GM12875 (cell line): ENCODE data around the gene SH3PXD2B.
"Not testable (repeated sequence)": the region's sequence is repeated elsewhere in the genome, so short reads cannot be mapped to it uniquely, and the experiment has no call there.

Source experiments
- H3K4me3 ChIP-seq: one replicate; pipeline ENCODE4 v1.5.1; 2011; ENCODE audit warnings: low read depth, low read length, control low read depth
- TF ChIP-seq, protein P1 (sequence below): IDR thresholded peaks from 2 replicates; pipeline ENCODE4 v1.5.1; 2011; ENCODE audit warnings: low read depth, mild to moderate bottlenecking, control low read depth, inconsistent platforms, low read length, moderate library complexity, borderline replicate concordance; ENCODE audit not compliant: insufficient read depth

SH3PXD2B gene

DNA sequence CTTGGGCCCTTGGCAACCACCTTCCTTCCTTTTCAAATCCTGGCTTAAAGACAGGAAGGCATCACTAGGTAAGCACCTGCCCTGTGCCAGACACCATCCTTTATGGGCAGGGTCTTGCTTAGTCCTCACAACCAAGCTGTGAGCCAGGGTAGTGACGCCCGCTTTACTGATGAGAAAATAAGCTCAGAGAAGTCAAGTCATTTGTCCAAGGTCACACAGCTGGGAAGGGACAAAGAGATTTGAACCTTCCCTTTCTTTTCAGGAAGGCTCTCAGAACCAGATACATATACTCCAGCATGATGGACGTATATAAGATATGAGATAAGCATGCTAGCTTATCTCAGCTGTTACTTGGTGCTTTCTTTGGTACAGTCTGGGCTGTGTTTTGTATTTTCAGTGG is 76.9 kb downstream of the SH3PXD2B start:
- no peak overlapping the region for H3K4me3 ChIP-seq
- TF ChIP-seq, protein P1, sequence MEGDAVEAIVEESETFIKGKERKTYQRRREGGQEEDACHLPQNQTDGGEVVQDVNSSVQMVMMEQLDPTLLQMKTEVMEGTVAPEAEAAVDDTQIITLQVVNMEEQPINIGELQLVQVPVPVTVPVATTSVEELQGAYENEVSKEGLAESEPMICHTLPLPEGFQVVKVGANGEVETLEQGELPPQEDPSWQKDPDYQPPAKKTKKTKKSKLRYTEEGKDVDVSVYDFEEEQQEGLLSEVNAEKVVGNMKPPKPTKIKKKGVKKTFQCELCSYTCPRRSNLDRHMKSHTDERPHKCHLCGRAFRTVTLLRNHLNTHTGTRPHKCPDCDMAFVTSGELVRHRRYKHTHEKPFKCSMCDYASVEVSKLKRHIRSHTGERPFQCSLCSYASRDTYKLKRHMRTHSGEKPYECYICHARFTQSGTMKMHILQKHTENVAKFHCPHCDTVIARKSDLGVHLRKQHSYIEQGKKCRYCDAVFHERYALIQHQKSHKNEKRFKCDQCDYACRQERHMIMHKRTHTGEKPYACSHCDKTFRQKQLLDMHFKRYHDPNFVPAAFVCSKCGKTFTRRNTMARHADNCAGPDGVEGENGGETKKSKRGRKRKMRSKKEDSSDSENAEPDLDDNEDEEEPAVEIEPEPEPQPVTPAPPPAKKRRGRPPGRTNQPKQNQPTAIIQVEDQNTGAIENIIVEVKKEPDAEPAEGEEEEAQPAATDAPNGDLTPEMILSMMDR = no peak

DNA sequence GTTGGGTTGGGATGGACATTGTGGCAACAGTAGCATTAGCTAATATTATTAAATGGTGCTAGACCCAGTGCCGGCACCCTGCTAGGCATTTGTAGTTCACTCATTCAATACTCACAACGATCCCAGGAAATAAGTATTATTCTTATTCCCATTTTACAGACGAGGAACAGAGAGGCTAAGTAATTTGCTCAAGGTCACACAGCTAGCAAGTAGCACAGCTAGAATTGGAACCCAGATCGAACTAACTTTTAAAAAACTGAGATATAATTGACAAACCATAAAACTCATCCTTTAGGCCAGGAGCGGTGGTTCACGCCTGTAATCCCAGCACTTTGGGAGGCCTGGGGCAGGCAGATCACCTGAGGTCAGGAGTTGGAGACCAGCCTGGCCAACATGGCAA is 79.5 kb downstream of the SH3PXD2B start:
- H3K4me3 ChIP-seq = no peak overlapping the region
- TF ChIP-seq, protein P1 = no peak

DNA sequence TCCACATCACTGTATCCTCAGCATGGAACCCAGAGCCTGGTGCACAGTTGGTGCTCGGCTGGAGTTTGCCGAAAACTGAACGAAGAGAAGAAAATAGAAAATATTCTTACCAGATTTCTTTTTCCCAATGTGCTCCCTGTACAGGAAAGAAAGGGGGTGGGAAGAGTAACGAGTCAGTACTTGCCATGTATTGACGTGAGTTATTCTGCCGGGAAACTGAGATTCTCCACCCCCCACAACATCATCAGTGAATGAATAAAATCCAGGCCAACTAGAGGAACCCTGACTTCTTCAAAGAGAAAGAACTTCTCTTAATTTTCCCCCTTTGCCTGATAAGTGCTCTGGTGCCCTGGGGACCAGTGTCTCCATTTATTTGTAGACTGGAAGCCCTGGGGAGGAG is 80.6 kb downstream of the SH3PXD2B start:
- TF ChIP-seq, protein P1 = no peak
- no peak overlapping the region for H3K4me3 ChIP-seq

GRCh38 chr5:172371684-172372083 is 82.6 kb downstream of the SH3PXD2B start:
- TF ChIP-seq, protein P1 = no peak
- H3K4me3 ChIP-seq = no peak overlapping the region

DNA sequence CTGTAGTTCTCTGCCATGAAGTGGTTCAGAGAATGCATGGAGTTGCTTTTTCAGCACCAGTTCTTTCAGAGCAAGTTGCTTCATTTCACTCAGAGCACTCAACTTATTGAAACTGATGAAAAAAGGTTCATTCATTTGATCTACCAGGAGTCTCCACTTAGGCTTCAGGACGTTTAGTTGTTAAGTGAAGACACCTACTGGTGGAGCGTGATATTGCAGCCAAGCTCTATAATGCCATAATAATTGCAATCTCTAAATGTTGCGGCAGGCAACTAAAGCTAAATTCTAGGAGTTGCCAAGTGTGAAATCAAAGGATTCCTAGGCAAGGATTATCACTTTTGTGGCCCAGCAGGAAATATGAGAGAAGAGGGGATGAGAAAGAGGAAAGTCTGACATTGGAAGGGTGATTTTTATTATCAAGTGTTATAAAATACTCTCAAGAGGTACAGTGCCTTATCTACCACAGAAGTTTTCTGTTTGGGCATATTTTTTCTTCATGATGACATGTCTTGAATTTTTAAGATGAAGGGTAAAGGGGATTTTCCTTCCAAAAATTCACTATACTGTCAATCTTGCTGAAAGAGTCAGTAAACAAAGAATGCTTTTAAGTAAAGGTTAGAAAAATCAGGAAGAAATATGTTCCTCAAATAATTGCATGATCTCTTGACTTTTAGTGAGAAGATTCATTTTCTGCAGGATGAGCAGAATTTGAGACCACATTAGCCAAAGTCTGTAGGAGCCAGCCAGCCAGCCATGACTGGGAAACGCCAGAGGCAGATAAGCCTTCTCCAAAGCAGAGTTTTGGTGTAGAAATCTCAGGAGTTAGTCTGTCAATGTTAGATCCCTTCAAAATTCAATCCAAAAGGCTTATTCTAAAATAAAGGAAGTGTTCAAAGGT is 83.4 kb downstream of the SH3PXD2B start:
- TF ChIP-seq, protein P1 = peak; percentile 75
- H3K4me3 ChIP-seq = no peak overlapping the region

- TF ChIP-seq, protein P1 = no peak
- no peak overlapping the region for H3K4me3 ChIP-seq
Observed at GRCh38 chr5:172370237-172370640, 84.1 kb downstream of the SH3PXD2B start.

GRCh38 chr5:172368699-172369098 is 85.6 kb downstream of the SH3PXD2B start:
- H3K4me3 ChIP-seq = not testable (repeated sequence)
